IPS-NIHi7 (cell line): ENCODE results near the gene TARDBP.
"Not testable (repeated sequence)": the region's sequence is repeated elsewhere in the genome, so short reads cannot be mapped to it uniquely, and the experiment has no call there.

Source experiments
- DNase-seq: peaks from one replicate; pipeline ENCODE4 v3.0.0; 2012; ENCODE audit warnings: mixed read lengths; ENCODE audit errors: extremely low spot score

Gene TARDBP

DNA sequence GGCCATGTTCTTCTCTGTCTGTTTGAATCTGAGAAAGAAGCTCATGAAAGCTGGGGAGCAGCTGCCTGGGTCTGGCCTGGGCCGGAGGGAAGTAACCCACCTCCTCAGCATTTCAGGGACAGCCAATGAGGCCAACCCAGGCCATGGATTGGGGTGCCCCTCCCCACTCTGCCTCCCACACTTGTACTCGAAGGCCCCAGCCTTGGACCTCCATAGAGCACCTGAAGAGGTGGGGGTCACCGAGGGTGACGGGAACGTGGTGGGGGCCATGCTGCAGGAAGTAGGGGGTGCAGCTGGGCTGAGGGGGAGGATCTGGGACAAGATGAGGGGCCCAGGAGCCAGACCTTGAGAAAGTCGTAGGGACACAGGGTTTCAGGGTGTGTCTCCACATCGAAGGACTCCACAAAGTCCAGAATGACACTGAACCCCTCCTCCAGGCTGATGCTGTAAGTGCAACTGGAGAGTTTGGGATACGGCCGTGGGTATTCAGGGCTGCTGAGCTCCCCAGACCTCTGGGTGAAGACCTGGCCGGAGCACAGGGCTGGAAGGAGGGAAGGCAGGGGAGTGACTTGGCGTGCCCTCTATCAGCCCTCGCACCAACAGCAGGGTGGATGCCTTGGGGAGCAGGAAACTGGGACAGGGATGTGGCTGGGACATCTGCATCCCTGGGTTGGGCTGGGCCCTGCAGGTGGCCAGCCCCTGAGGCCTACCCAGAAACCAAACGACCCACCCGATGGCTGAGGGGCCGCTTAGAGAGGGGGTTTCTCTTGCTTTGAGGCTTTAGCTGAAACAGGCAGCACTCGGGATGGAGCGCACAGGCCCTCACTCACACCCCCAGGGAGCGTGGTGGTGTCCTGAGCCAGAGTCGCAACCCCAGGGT is 30.8 kb downstream of the TARDBP start:
- DNase-seq: peak; percentile 10

GRCh38 chr1:11044086-11044848 is 31.8 kb downstream of the TARDBP start:
- DNase-seq: peak; percentile 8

GRCh38 chr1:11044849-11045427 is 32.5 kb downstream of the TARDBP start:
- DNase-seq: peak; percentile 4

DNA sequence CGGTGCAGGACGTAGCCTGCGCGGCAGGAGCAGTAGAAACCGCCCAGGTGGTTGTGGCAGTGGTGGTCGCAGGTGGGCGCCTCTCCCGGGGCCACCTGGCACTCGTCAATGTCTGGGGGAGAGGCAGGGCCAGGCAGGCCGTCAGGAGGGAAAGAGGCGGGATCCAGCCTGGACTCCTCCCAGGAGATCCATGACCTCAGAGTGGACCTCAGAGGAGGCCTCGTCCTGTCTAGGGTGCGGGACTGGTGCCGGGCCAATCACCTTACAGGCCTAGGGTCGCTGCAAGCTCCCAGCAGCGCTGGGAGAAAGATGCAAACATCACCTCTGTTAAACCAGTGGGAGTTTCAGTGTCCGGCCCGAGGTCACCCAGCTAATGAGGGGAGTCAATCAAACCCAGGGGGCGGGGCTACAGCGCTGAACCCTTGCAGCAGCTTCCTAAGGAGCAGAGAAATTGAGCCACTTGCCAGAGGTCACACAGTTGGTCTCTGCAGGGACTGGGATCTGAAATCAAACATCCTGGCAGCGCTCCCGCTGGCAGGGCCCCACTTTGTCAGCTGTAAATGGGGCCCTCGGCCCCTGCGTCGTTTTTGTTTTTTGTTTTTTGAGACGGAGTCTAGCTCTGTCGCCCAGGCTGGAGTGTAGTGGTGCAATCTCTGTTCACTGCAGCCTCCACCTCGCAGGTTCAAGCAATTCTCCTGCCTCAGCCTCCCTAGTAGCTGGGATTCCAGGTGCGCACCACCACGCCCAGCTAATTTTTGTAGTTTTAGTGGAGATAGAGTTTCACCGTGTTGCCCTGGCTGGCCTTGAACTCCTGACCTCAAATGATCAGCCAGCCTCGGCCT is 33.2 kb downstream of the TARDBP start:
- peak; percentile 78 for DNase-seq

GRCh38 chr1:11046270-11046566 is 33.8 kb downstream of the TARDBP start:
- DNase-seq: no peak

DNA sequence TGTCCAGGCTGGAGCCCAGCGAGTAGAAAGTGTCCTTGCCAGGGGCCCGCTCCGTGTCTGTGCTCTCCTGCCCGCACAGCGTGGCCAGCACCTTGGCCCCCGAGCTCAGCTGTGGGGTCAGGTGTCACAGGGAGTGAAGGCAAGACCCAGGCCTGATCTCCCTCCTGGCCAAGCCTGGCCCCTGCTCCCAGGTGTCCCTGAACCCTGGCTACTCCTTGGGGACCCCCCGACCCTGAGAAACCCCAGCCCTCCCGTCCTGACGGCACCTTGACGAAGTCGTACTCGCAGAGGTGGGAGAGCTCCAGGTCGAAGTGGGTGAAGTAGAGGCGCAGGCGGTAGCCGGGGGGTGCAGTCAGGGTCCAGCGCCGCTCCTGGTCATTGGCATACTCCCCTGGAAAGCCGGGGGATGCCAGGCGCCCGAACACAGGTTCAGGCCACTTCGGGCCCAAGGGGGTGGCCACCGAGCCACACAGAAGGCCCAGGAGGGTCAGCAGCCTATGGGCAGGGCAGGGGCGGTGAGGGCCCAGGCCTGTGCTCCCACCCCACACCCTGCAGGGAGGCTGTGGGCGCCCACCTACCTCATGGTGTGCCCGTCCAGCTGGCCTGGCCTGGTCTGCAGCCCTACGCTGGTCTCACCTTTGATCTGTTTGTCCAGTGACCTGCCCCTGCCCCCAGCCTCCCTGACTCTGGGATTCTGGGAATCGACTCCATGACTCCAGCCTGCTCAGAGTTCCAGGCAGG is 34.3 kb downstream of the TARDBP start, which contains the start of gene MASP2:
Gene MASP2, minus strand, starts transcription at position 615 of the 741 bp plus-strand sequence. Its CDS starts 32 bp downstream, at position 583.
- peak; percentile 6 for DNase-seq

DNA sequence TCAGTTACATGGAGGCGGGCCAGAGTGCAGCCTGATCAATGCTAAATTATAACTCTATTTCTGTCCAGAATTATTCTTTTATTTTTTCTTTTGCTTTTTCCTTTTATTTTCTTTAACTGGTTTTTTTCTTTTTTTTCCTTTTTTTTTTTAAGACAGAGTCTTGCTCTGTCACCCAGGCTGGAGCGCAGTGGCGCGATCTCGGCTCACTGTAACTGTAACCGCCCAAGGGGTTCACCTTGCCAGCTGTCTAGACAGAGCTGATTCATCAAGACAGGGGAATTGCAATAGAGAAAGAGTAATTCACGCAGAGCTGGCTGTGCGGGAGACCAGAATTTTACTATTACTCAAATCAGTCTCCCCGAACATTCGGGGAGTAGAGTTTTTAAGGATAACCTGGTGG is 38.7 kb downstream of the TARDBP start:
- DNase-seq: not testable (repeated sequence)

GRCh38 chr1:11051781-11052511 is 39.5 kb downstream of the TARDBP start:
- DNase-seq: no peak

- no peak for DNase-seq
These were observed 40.6 kb downstream of the TARDBP start for GRCh38 chr1:11052839-11053757.

DNA sequence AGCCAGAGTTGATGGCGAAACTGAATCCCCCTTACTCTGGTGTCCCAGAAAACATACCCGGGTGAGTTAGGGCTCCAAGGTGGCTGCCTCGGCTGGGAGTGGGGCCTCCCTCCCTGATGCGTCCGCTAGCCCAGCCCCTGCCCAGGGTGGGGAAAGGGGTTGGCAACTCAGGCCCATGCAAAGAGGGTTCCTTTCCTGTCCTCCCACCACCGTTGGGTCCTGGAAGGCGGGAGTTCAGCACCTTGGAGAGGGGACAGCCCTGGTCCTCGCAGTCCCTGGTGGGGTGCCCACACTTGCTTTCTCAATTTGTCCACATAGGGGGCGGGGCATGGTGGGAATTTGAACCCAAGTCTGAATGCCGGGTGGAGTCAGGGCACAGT is 41.3 kb downstream of the TARDBP start:
- DNase-seq: peak; percentile 79

GRCh38 chr1:11054181-11054580 is 41.7 kb downstream of the TARDBP start:
- no peak for DNase-seq

- DNase-seq: no peak
These were observed 42.2 kb downstream of the TARDBP start for GRCh38 chr1:11054666-11055065.

- peak; percentile 2 for DNase-seq
These were observed 43.2 kb downstream of the TARDBP start for GRCh38 chr1:11055676-11056075.

DNA sequence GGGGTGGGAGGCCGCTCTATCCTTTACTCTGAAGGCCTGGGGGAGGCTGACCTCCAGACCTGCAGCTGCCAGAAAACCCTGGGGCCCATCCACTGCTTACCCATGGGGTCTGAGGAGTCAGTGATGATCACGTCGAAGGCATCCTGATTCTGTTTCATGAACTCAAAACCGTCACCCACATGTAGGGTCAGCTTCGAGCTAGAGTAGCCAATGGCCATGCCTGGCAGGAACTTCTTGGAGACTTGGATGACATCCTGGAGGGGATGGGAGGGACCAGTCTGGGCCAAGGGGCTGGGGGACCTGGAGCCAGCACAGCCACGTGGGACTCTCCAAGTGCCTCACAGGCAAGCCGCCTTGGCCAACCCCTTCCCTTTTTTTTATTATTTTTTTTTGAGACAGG is 44.0 kb downstream of the TARDBP start:
- peak; percentile 3 for DNase-seq

DNA sequence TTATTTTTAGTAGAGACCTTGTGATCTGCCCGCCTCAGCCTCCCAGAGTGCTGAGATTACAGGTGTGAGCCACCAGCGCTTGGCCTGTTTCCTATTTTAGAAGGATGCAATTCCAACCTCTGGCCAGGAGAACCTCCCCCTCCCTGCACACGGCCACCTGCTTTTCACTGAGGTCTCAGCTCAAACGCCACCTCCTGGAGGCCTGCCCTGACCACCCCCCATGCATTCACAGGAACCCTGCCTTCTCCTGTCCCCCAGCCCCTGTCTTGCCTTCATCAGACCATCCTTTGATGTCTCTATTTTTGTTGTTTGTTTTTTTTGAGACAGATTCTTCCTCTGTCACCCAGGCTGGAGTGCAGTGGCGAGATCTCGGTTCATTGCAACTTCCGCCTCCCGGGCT is 45.0 kb downstream of the TARDBP start:
- no peak for DNase-seq

DNA sequence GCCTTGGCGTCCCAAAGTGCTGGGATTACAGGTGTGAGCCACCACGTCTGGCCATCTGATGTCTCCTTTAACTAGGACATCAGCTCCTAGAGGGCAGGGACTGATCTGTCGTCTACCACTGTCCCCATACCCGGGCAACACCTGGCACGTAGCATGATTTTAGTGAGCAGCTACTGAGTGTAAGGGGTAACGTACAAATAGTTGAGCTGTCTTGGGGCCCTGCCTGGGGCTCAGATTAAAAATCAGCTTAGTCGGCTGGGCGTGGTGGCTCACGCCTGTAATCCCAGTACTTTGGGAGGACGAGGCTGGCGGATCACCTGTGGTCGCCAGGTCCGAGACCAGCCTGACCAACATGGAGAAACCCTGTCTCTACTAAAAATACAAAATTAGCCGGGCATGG is 45.6 kb downstream of the TARDBP start:
- no peak for DNase-seq

- no peak for DNase-seq
These were observed 46.2 kb downstream of the TARDBP start for GRCh38 chr1:11058595-11059154.

GRCh38 chr1:11059155-11059967 is 46.9 kb downstream of the TARDBP start:
- DNase-seq: no peak
